Fibroblast of villous mesenchyme (primary cell): Measurements from ENCODE around the gene SRRM2. TPM values are rescaled to one million over a fixed set of nuclear protein-coding genes. Genes with fewer than 3 reads are reported as not detected.
A peak's percentile ranks its signal among the peaks of the same experiment; 100 is the strongest.

Experiments
- DNase-seq: peaks from one replicate; pipeline ENCODE4 v3.0.0-alpha.2; 2010; ENCODE audit warnings: low read depth
- H3K4me3 ChIP-seq: 2 replicates; pipeline ENCODE4 v1.5.1; 2011; ENCODE audit warnings: low read depth, mild to moderate bottlenecking, low read length
- CTCF ChIP-seq: IDR thresholded peaks from 2 replicates; pipeline ENCODE4 v1.5.1; 2012; ENCODE audit warnings: low read depth, mild to moderate bottlenecking, low read length; ENCODE audit not compliant: insufficient read depth
- total RNA-seq: library from RNA; depleted of rRNA; stranded (reverse); fragments of >200 nt; gene quantifications from 2 replicates; pipeline ENCODE4 v1.2.3, GENCODE V29; 2012

SRRM2 gene
- total RNA-seq, 1 donor, result 62.2 TPM

- H3K4me3 ChIP-seq, result no peak overlapping the region
- DNase-seq, result no peak
- TF ChIP-seq CTCF, result no peak
These were observed 34.4 kb downstream of the SRRM2 start for GRCh38 chr16:2786826-2787151.

- TF ChIP-seq CTCF, result no peak
- no peak for DNase-seq
- no peak within 1 kb of the TSS for H3K4me3 ChIP-seq
These were observed 35.0 kb downstream of the SRRM2 start, which contains the start of gene PRSS33 for GRCh38 chr16:2787406-2787805. Gene PRSS33, minus strand, starts transcription at chr16:2787560. Its CDS starts 1,013 bp downstream, at chr16:2786547.

GRCh38 chr16:2787961-2788360, 35.5 kb downstream of the SRRM2 start:
- H3K4me3 ChIP-seq, result no peak overlapping the region
- no peak for DNase-seq
- TF ChIP-seq CTCF, result no peak

GRCh38 chr16:2790631-2791030, 38.2 kb downstream of the SRRM2 start:
- no peak overlapping the region for H3K4me3 ChIP-seq
- DNase-seq, result no peak
- no peak for TF ChIP-seq CTCF

GRCh38 chr16:2791174-2791573, 38.7 kb downstream of the SRRM2 start:
- DNase-seq, result no peak
- TF ChIP-seq CTCF, result no peak

GRCh38 chr16:2792940-2793339, 40.5 kb downstream of the SRRM2 start:
- TF ChIP-seq CTCF, result no peak
- H3K4me3 ChIP-seq, result no peak overlapping the region
- no peak for DNase-seq

More at GRCh38 chr16:2791174-2791573, 38.7 kb downstream of the SRRM2 start:
- H3K4me3 ChIP-seq, result no peak overlapping the region

- TF ChIP-seq CTCF, result no peak
- DNase-seq, result peak; percentile 53
- H3K4me3 ChIP-seq, result no peak overlapping the region
These were observed 43.1 kb downstream of the SRRM2 start for GRCh38 chr16:2795395-2796143.
